Caco-2 (cell line): ENCODE measurements around the gene PAX5. TPM values are rescaled to one million over a fixed set of nuclear protein-coding genes. Genes with fewer than 3 reads are reported as not detected.

ENCODE experiments used
- BruUV-seq: library from RNA; stranded (reverse); fragments of 400-500 nt; replicated peaks from 2 replicates; lab custom pipeline; 2021; lab: Mats Ljungman, UMichigan
- CTCF ChIA-PET: fragments of 300-600 bp; sonication (Branson Sonifier 250); formaldehyde crosslinking; loops from one replicate; lab custom pipeline; 2022; ENCODE audit warnings: antibody characterized with exemption; lab: Charles Lee
- POLR2A ChIA-PET: fragments of 300-600 bp; sonication (Branson Sonifier 250); formaldehyde crosslinking; loops from one replicate; lab custom pipeline; 2022; ENCODE audit warnings: antibody characterized with exemption; lab: Charles Lee
- DNase-seq, 2 experiments: peaks; one replicate each; pipeline versions ENCODE4 v3.0.0 to v3.0.0-alpha.2; 2020 to 2022
- H3K27me3 ChIP-seq: replicated peaks from 2 replicates; pipeline ENCODE4 v1.6.0; 2011; ENCODE audit warnings: low read length; ENCODE audit not compliant: control insufficient read depth, insufficient read depth
- H3K36me3 ChIP-seq: 2 replicates; pipeline ENCODE4 v1.5.1; 2011; ENCODE audit warnings: low read length; ENCODE audit not compliant: control insufficient read depth, insufficient read depth
- H3K4me1 ChIP-seq: fragments of 250-450 bp; sonication (Bioruptor Pico); 2 replicates; pipeline ENCODE4 v1.5.1; 2020; ENCODE audit warnings: mild to moderate bottlenecking
- H3K4me3 ChIP-seq: 2 replicates; pipeline ENCODE4 v1.5.1; 2011; ENCODE audit warnings: low read depth, mild to moderate bottlenecking, control low read depth, low read length
- H3K9me3 ChIP-seq: fragments of 250-450 bp; sonication (Bioruptor Pico); 2 replicates; pipeline ENCODE4 v1.5.1; 2020; ENCODE audit warnings: mild to moderate bottlenecking, moderate library complexity
- H3K27ac Mint-ChIP-seq: one replicate; pipeline ENCODE4 v1.8.0; 2022; ENCODE audit warnings: mixed read lengths; ENCODE audit not compliant: unreplicated experiment
- H3K27me3 Mint-ChIP-seq: one replicate; pipeline ENCODE4 v1.8.0; 2022; ENCODE audit warnings: mixed read lengths; ENCODE audit not compliant: insufficient read depth, unreplicated experiment
- H3K36me3 Mint-ChIP-seq: one replicate; pipeline ENCODE4 v1.8.0; 2022; ENCODE audit warnings: mild to moderate bottlenecking, mixed read lengths; ENCODE audit not compliant: insufficient read depth, unreplicated experiment
- H3K4me1 Mint-ChIP-seq: one replicate; pipeline ENCODE4 v1.8.0; 2022; ENCODE audit warnings: low read depth, mixed read lengths; ENCODE audit not compliant: unreplicated experiment
- H3K4me3 Mint-ChIP-seq: one replicate; pipeline ENCODE4 v1.8.0; 2022; ENCODE audit warnings: mild to moderate bottlenecking, moderate library complexity, mixed read lengths; ENCODE audit not compliant: unreplicated experiment
- H3K9me3 Mint-ChIP-seq: one replicate; pipeline ENCODE4 v1.8.0; 2022; ENCODE audit warnings: mixed read lengths; ENCODE audit not compliant: unreplicated experiment
- CTCF ChIP-seq, 2 experiments: fragments of 200-600 bp in 1 of 2; IDR thresholded peaks; 1 replicate in 1 of 2; 2 replicates in 1 of 2; pipeline versions ENCODE4 v1.5.1 to v1.8.0; 2011 to 2022; ENCODE audit warnings: antibody characterized with exemption in 1 of 2, control low read depth in 1 of 2, inconsistent platforms in 1 of 2, low read depth in 1 of 2, low read length in 1 of 2, mild to moderate bottlenecking in 1 of 2, moderate library complexity in 1 of 2; ENCODE audit not compliant: insufficient read depth in 1 of 2, severe bottlenecking in 1 of 2, unreplicated experiment in 1 of 2
- intact Hi-C: fragments of 100-400 bp; cut with micrococcal nuclease; formaldehyde crosslinking; loops from one replicate; pipeline ENCODE4 v1.10.0; 2022; ENCODE audit not compliant: unreplicated experiment
- total RNA-seq: library from RNA; stranded (reverse); gene quantifications from 2 replicates; pipeline ENCODE4 v1.2.3, GENCODE V29; 2022

PAX5 gene
- total RNA-seq, 1 experiment from 2014 or later, result not detected

DNA sequence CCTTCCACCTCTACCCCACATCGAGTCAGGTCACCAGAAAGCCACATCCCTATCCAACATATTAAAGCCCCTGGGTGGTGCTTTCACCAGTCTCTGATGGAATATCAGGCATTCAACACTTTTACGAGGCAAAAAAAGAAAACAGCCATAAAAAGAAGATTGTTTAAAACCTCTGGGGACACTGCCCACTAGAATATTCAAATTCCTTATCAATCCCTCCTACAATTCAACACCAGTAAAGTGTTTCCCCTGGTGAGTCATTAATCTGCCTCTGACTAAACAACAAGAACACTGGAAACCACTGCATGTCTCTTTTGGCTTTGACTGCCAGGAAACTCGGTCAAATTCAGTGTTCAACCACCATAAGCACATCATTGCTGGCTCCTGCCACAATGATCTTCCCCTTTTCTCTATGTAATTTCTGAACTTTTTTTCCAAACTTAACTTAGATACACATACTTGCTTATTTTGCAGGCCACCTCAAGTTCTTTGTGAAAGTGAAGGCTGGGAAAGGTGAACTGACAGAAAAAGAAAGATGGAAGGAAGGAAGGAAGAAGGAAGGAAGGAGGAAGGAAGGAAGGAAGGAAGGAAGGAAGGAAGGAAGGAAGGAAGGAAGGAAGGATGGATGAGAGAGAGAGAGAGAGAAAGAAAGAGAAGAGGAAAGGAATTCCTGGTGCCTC is 105.3 kb downstream of the PAX5 start:
- H3K27me3 ChIP-seq, result no peaks in the 10 kb centered on the region
- no TSS peak for BruUV-seq
- DNase-seq, result no peak
- Mint-ChIP-seq H3K27me3 (no peaks in the 10 kb centered on the region), H3K4me1 (peaks cover 17% of the 10 kb centered on the region), H3K36me3 (no peaks in the 10 kb centered on the region), H3K9me3 (peaks cover 8% of the 10 kb centered on the region), H3K4me3 (no peak overlapping the region), H3K27ac (no peak overlapping the region)
- intact Hi-C loops, result no loop called here
- POLR2A ChIA-PET, result no interaction called here
- H3K9me3 ChIP-seq, result 0 out of 2 replicates have a peak, but pooled peaks cover 4% of the 10 kb centered on the region
- CTCF ChIA-PET, result no interaction called here
- TF ChIP-seq CTCF (IDR thresholded peaks at IDR 0.05; ENCODE audit: insufficient read depth in 1 of 2, low read depth in 1 of 2, low read length in 1 of 2, severe bottlenecking in 1 of 2, unreplicated experiment in 1 of 2), result no peak
- H3K4me1 ChIP-seq, result peaks cover 6% of the 10 kb centered on the region; the same call in 1 of the 2 replicates
- H3K4me3 ChIP-seq, result no peak overlapping the region
- H3K36me3 ChIP-seq, result no peaks in the 10 kb centered on the region

DNA sequence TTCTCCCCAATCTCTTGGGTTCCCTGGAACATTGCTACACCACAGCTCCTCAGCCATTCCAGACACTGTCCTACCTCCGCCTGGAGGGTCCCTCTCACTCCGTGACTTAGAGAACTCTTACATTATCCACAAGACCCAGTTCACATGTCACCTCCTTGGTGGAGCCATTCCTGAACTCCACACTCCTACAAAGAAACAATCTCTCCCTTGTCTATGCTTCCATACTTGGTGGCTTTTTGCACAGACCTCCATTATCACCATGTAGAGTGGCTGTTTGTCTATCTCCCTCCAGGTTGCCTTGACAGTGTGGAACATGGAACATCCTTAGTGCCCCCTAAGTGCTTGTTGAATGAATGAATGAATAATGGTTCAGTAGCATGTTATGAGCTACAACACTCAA is 105.9 kb downstream of the PAX5 start:
- H3K36me3 ChIP-seq, result no peaks in the 10 kb centered on the region
- intact Hi-C loops, result no loop called here
- BruUV-seq, result no TSS peak
- Mint-ChIP-seq H3K36me3 (no peaks in the 10 kb centered on the region), H3K9me3 (peaks cover 8% of the 10 kb centered on the region), H3K4me3 (no peak overlapping the region), H3K4me1 (peaks cover 17% of the 10 kb centered on the region), H3K27ac (no peak overlapping the region), H3K27me3 (no peaks in the 10 kb centered on the region)
- no peak overlapping the region for H3K4me3 ChIP-seq
- peaks cover 9% of the 10 kb centered on the region; the same call in 1 of the 2 replicates for H3K4me1 ChIP-seq
- TF ChIP-seq CTCF (IDR thresholded peaks at IDR 0.05; ENCODE audit: insufficient read depth in 1 of 2, low read depth in 1 of 2, low read length in 1 of 2, severe bottlenecking in 1 of 2, unreplicated experiment in 1 of 2), result no peak
- H3K27me3 ChIP-seq, result no peaks in the 10 kb centered on the region
- H3K9me3 ChIP-seq, result 0 out of 2 replicates have a peak, but pooled peaks cover 4% of the 10 kb centered on the region
- ChIA-PET POLR2A (no interaction called here), CTCF (no interaction called here)
- no peak for DNase-seq

DNA sequence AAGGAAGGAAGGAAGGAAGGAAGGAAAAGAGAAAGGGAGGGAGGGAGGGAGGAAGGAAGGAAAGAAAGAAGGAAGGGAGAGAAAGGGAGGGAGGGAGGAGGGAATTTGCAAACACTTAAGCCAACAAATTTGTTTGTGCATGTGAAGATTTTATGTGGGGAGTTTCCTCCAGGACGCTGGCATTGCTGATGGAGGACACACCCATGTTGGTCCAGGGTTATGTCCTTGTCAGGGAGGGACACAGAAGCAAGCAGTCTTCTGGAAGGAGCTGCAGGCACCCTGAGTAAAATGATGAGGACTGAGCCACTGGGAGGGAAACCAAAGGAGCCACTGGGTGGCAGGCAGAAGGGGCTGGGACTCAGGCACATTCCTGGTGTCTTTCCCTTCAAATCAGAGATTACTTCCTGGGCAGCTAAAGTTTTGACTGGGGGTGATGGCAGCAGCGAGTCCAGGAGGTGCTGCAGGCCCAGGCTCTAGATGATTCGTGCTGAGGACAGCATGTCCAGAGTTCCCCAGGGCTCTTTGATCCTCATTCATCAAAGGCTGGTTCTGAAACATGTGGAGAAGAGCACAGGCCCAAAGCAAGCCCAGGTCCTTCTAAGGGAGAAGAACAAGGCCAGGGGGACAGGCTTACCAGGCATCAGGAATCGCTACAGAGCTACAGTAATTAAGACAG is 109.2 kb downstream of the PAX5 start:
- Histone ChIP-seq H3K4me1 (peaks cover 9% of the 10 kb centered on the region; the same call in 1 of the 2 replicates), H3K4me3 (no peak overlapping the region), H3K9me3 (no peaks in the 10 kb centered on the region), H3K27me3 (no peaks in the 10 kb centered on the region), H3K36me3 (no peaks in the 10 kb centered on the region)
- TF ChIP-seq CTCF (IDR thresholded peaks at IDR 0.05; ENCODE audit: insufficient read depth in 1 of 2, low read depth in 1 of 2, low read length in 1 of 2, severe bottlenecking in 1 of 2, unreplicated experiment in 1 of 2), result no peak
- Mint-ChIP-seq H3K9me3 (no peaks in the 10 kb centered on the region), H3K27me3 (no peaks in the 10 kb centered on the region), H3K4me1 (peaks cover 17% of the 10 kb centered on the region), H3K36me3 (no peaks in the 10 kb centered on the region), H3K27ac (peak overlapping the region; percentile 33), H3K4me3 (no peak overlapping the region)
- ChIA-PET POLR2A (no interaction called here), CTCF (no interaction called here)
- no TSS peak for BruUV-seq
- intact Hi-C loops, result no loop called here
- no peak for DNase-seq
